ENCODE measurements around the gene IRAG1.
"Not testable (repeated sequence)": the region's sequence is repeated elsewhere in the genome, so short reads cannot be mapped to it uniquely, and the experiment has no call there.

IRAG1 gene

GRCh38 chr11:10708131-10708530 is 14.6 kb upstream of the IRAG1 start:
- DNase-seq: no peak

- DNase-seq: no peak
Observed at GRCh38 chr11:10701982-10702381, 8.4 kb upstream of the IRAG1 start.

GRCh38 chr11:10699072-10699471 is 5.5 kb upstream of the IRAG1 start:
- no peak for DNase-seq

- no peak for DNase-seq
Observed at GRCh38 chr11:10697323-10697620, 3.7 kb upstream of the IRAG1 start.

GRCh38 chr11:10696468-10697322 is 3.1 kb upstream of the IRAG1 start:
- no peak for DNase-seq

GRCh38 chr11:10695833-10696232 is 2.3 kb upstream of the IRAG1 start:
- no peak for DNase-seq

- DNase-seq: no peak
Observed at GRCh38 chr11:10694486-10695239, 1.1 kb upstream of the IRAG1 start.

- no peak for DNase-seq
Observed at GRCh38 chr11:10692531-10693115, 932 bp downstream of the IRAG1 start.

- DNase-seq: no peak
Observed at GRCh38 chr11:10688401-10688800, 5.2 kb downstream of the IRAG1 start.

GRCh38 chr11:10686311-10686710 is 7.2 kb downstream of the IRAG1 start:
- no peak for DNase-seq

GRCh38 chr11:10683429-10683828 is 10.1 kb downstream of the IRAG1 start:
- no peak for DNase-seq

- peak in 2 of 3 experiments; percentile 32 to 61 for DNase-seq
Observed at GRCh38 chr11:10680956-10681487, 12.5 kb downstream of the IRAG1 start.

GRCh38 chr11:10680279-10680678 is 13.3 kb downstream of the IRAG1 start:
- DNase-seq: not testable (repeated sequence)

GRCh38 chr11:10679644-10680043 is 13.9 kb downstream of the IRAG1 start:
- no peak for DNase-seq

- no peak for DNase-seq
Observed at GRCh38 chr11:10678101-10678500, 15.5 kb downstream of the IRAG1 start.

- DNase-seq: no peak
Observed at GRCh38 chr11:10676919-10677318, 16.6 kb downstream of the IRAG1 start.

- no peak for DNase-seq
Observed at GRCh38 chr11:10674911-10675440, 18.6 kb downstream of the IRAG1 start.

GRCh38 chr11:10674440-10674855 is 19.1 kb downstream of the IRAG1 start:
- DNase-seq: no peak

GRCh38 chr11:10673501-10674062 is 20.0 kb downstream of the IRAG1 start:
- no peak for DNase-seq

GRCh38 chr11:10670099-10670498 is 23.5 kb downstream of the IRAG1 start:
- DNase-seq: peak; percentile 38 to 68 (median 63)

GRCh38 chr11:10669258-10670033 is 24.1 kb downstream of the IRAG1 start:
- DNase-seq: peak; percentile 45 to 87 (median 81)

GRCh38 chr11:10667521-10667885 is 26.1 kb downstream of the IRAG1 start:
- no peak for DNase-seq
